K562 (cell line): ENCODE results near the gene IARS1. TPM values are rescaled to one million over a fixed set of nuclear protein-coding genes. Genes with fewer than 3 reads are reported as not detected.

ENCODE experiments used
- ATAC-seq: fragments of 200-7000 bp; cut with Tn5 transposase; 3 replicates; pipeline ENCODE4 v1.9.1; 2020; ENCODE audit warnings: moderate library complexity
- BruUV-seq: library from RNA; stranded (reverse); fragments of 400-500 nt; replicated peaks from 2 replicates; lab custom pipeline; 2021; lab: Mats Ljungman, UMichigan
- CTCF ChIA-PET: fragments of 300-600 bp; formaldehyde crosslinking; extraction: SDS; loops from one replicate; lab custom pipeline; 2021; ENCODE audit warnings: low intra/inter-chr PET ratio; lab: Yijun Ruan, JAX
- POLR2A ChIA-PET: fragments of 300-600, 350-650 bp; sonication (Branson Sonifier 250); formaldehyde crosslinking; extraction: SDS; loops from one replicate; lab custom pipeline; 2021; ENCODE audit warnings: antibody characterized with exemption, inconsistent platforms; lab: Yijun Ruan, JAX
- DNase-seq, 4 experiments: peaks; one replicate each; pipeline versions ENCODE4 v3.0.0 to v3.0.0-alpha.2; 2011 to 2018; ENCODE audit warnings: low spot score in 3 of 4, mixed read lengths in 3 of 4; ENCODE audit errors: extremely low read depth in 1 of 4
- FAIRE-seq: peaks from 2 replicates; lab custom pipeline; 2011; peaks lifted over from hg19 to GRCh38; lab: Jason Lieb, UNC
- H2AFZ ChIP-seq: 2 replicates; pipeline ENCODE4 v1.6.0; 2011; ENCODE audit warnings: low read depth, low read length, control low read depth, inconsistent platforms
- H3K27ac ChIP-seq: fragments of 200-600 bp; 3 replicates; pipeline ENCODE4 v1.8.0; 2011; ENCODE audit warnings: low read depth, mild to moderate bottlenecking, control low read depth, inconsistent platforms, low read length, moderate library complexity, mixed read lengths; ENCODE audit errors: extremely low read depth
- H3K27me3 ChIP-seq, 2 experiments: fragments of 300-600 bp in 1 of 2; 2 replicates in 1 of 2; 3 replicates in 1 of 2; pipeline versions ENCODE4 v1.6.0 to v1.8.0; 2011; ENCODE audit warnings: inconsistent platforms in 2 of 2, low read length in 2 of 2, mild to moderate bottlenecking in 1 of 2, mixed read lengths in 1 of 2, moderate library complexity in 1 of 2; ENCODE audit not compliant: control insufficient read depth in 2 of 2, insufficient read depth in 2 of 2
- H3K36me3 ChIP-seq: fragments of 300-600 bp; 3 replicates; pipeline ENCODE4 v1.8.0; 2011; ENCODE audit warnings: mild to moderate bottlenecking, low read length, inconsistent platforms; ENCODE audit not compliant: control insufficient read depth, insufficient read depth
- H3K4me1 ChIP-seq, 2 experiments: fragments of 200-600 bp in 1 of 2; replicated peaks in 1 of 2; 2 replicates in 1 of 2; 3 replicates in 1 of 2; pipeline versions ENCODE4 v1.5.1 to v1.8.0; 2011; ENCODE audit warnings: inconsistent platforms in 2 of 2, low read length in 2 of 2, mild to moderate bottlenecking in 1 of 2, mixed read lengths in 1 of 2, moderate library complexity in 1 of 2; ENCODE audit not compliant: control insufficient read depth in 2 of 2, insufficient read depth in 2 of 2
- H3K4me2 ChIP-seq: 2 replicates; pipeline ENCODE4 v1.6.1; 2011; ENCODE audit warnings: low read length, control low read depth, inconsistent platforms, mixed read lengths; ENCODE audit not compliant: insufficient read depth
- H3K4me3 ChIP-seq: fragments of 200-600 bp; sonication (generic), shearing (Covaris generic); 2 replicates; pipeline ENCODE4 v1.5.1; 2016; ENCODE audit warnings: control low read depth, inconsistent platforms
- H3K79me2 ChIP-seq: fragments of 200-600 bp; 3 replicates; pipeline ENCODE4 v1.8.0; 2011; ENCODE audit warnings: low read length, inconsistent platforms; ENCODE audit not compliant: control insufficient read depth, insufficient read depth
- H3K9ac ChIP-seq, 2 experiments: 2 replicates each; pipeline versions ENCODE4 v1.6.0 to v1.6.1; 2011; ENCODE audit warnings: low read depth in 2 of 2, low read length in 2 of 2, control low read depth in 1 of 2, inconsistent platforms in 1 of 2, mild to moderate bottlenecking in 1 of 2, mixed read lengths in 1 of 2; ENCODE audit not compliant: insufficient read depth in 1 of 2
- H3K9me1 ChIP-seq: one replicate; pipeline ENCODE4 v1.6.0; 2011; ENCODE audit warnings: inconsistent platforms, mild to moderate bottlenecking, low read length, moderate library complexity; ENCODE audit not compliant: control insufficient read depth, insufficient read depth
- H3K9me3 ChIP-seq: replicated peaks from 2 replicates; pipeline ENCODE4 v1.5.1; 2011; ENCODE audit warnings: low read depth, low read length, inconsistent platforms; ENCODE audit not compliant: control insufficient read depth, insufficient read depth
- H4K20me1 ChIP-seq: replicated peaks from 2 replicates; pipeline ENCODE4 v1.6.1; 2011; ENCODE audit warnings: low read length, inconsistent platforms, mixed read lengths; ENCODE audit not compliant: control insufficient read depth, insufficient read depth
- CBX8 ChIP-seq: fragments of 200-600 bp; sonication (generic); IDR thresholded peaks from 2 replicates; pipeline ENCODE4 v1.6.1; 2012; ENCODE audit warnings: borderline replicate concordance, mixed run types, low read depth, mild to moderate bottlenecking, moderate library complexity, mixed read lengths, low read length, control low read depth, inconsistent platforms; ENCODE audit not compliant: poor library complexity, severe bottlenecking; ENCODE audit errors: extremely low read depth
- CEBPB ChIP-seq: fragments of 450-650 bp; IDR thresholded peaks from 2 replicates; pipeline ENCODE4 v1.6.1; 2016; ENCODE audit warnings: missing genetic modification characterization, missing compliant biosample characterization
- CEBPG ChIP-seq, 3 experiments: fragments of 200-800 bp in 1 of 3; sonication (Bioruptor generic) in 1 of 3; sonication (generic) in 1 of 3; formaldehyde crosslinking in 1 of 3; IDR thresholded peaks in 2 of 3; conservative IDR thresholded peaks in 1 of 3; 2 replicates each; pipeline versions ENCODE4 v1.6.1 to v1.8.0; 2016 to 2022; ENCODE audit warnings: missing compliant biosample characterization in 2 of 3, missing genetic modification characterization in 2 of 3, mild to moderate bottlenecking in 1 of 3, missing genetic modification reagents in 1 of 3
- FUS ChIP-seq: fragments of 200-400 bp; formaldehyde crosslinking; optimal IDR thresholded peaks from 2 replicates; pipeline ENCODE3; 2017; ENCODE audit warnings: low read depth, low read length
- HDAC1 ChIP-seq, 2 experiments: fragments of 450-650 bp; IDR thresholded peaks; 2 replicates each; pipeline ENCODE4 v1.6.1; 2016 to 2017; ENCODE audit warnings: inconsistent platforms in 1 of 2, mild to moderate bottlenecking in 1 of 2, moderate library complexity in 1 of 2
- NONO ChIP-seq, 2 experiments: fragments of 200-400 bp in 1 of 2; fragments of 450-650 bp in 1 of 2; formaldehyde crosslinking in 1 of 2; IDR thresholded peaks; 2 replicates each; pipeline ENCODE4 v1.6.1; 2017; ENCODE audit warnings: low read depth in 2 of 2, mild to moderate bottlenecking in 2 of 2, moderate library complexity in 2 of 2, low read length in 1 of 2
- SMARCE1 ChIP-seq: fragments of 450-650 bp; IDR thresholded peaks from 2 replicates; pipeline ENCODE4 v1.7.1; 2016; ENCODE audit warnings: mild to moderate bottlenecking
- SREBF2 ChIP-seq: sonication (generic); formaldehyde crosslinking; IDR thresholded peaks from 2 replicates; pipeline ENCODE4 v1.4.0; 2020; ENCODE audit warnings: mild to moderate bottlenecking, missing genetic modification reagents
- ZNF146 ChIP-seq: IDR thresholded peaks from one replicate; pipeline ENCODE4 v1.6.1; 2018; ENCODE audit warnings: missing compliant biosample characterization; ENCODE audit not compliant: unreplicated experiment
- WGBS: fragments of 100-300 bp; shearing (Covaris generic); methylation state at CpG from one replicate; pipeline ENCODE4 v1.1.6; 2016; ENCODE audit warnings: low coverage, mixed read lengths; ENCODE audit not compliant: insufficient coverage; ENCODE audit errors: missing lambda C conversion rate; 5-methylcytosine and 5-hydroxymethylcytosine counted together
- in situ Hi-C: fragments of 300-500 bp; cut with MboI; formaldehyde crosslinking; loops from 4 replicates; pipeline ENCODE4 v1.15.0; 2018; ENCODE audit warnings: inconsistent platforms, mixed read lengths
- intact Hi-C: fragments of 100-400 bp; cut with micrococcal nuclease; formaldehyde crosslinking; loops from 2 replicates; pipeline ENCODE4 v1.14.2; 2022
- polyA plus RNA-seq, 8 experiments: library from polyadenylated mRNA; depleted of rRNA in 4 of 8; stranded (reverse) in 5 of 8; unstranded in 3 of 8; fragments of >200 nt; fragmentation: Nextera tagmentation in 2 of 8; fragmentation: Illumina TruSeq in 1 of 8; extraction: Ambion mirVana in 2 of 8; extraction: Trizol in 1 of 8; gene quantifications; 2 replicates each; pipeline versions ENCODE4 v1.2.1 to v1.2.3, GENCODE V29; 2011 to 2014; ENCODE audit warnings: inconsistent platforms in 1 of 8, missing spikeins in 1 of 8
- total RNA-seq, 7 experiments: library from RNA; depleted of rRNA in 6 of 7; stranded (reverse); fragments of >200 nt in 6 of 7; fragmentation: Illumina TruSeq in 2 of 7; extraction: Trizol in 2 of 7; gene quantifications; 2 replicates each; pipeline versions ENCODE4 v1.2.1 to v1.2.3, GENCODE V29; 2011 to 2021; ENCODE audit warnings: low replicate concordance in 1 of 7
- TF ChIP-seq, protein P1 (sequence below): fragments of 450-650 bp; formaldehyde crosslinking; IDR thresholded peaks from 2 replicates; pipeline ENCODE4 v1.4.0; 2020; ENCODE audit warnings: mild to moderate bottlenecking, mixed read lengths
- TF ChIP-seq, protein P2 (sequence below): sonication (generic); formaldehyde crosslinking; IDR thresholded peaks from 2 replicates; pipeline ENCODE4 v1.8.1; 2023; ENCODE audit warnings: mild to moderate bottlenecking, missing genetic modification reagents

The IARS1 gene
- total and polyA plus RNA-seq, 9 of the 15 experiments (the other 6 are each of a cell fraction or from before 2014, with no cell fraction given) = 119 to 371 (median 234) TPM

DNA sequence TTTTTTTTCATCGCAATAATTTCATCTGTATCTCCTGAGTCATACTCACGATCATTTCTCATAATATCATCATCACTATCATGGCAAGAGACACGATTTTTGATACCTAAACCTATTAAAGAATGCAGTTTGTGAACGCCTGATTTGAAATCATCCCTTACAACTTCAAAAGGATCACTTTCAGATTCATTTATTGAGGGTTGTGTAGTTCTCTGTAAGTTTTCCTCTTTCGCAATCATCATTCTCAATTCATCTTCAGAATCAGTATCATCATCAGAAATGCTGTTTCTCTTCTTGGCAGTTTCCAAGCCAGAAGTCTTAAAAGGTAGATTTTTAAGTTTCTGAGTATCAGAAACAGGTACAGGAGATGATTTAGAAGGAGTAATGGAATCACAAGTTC is 22.0 kb upstream of the IARS1 start:
- WGBS = 93% methylated on average over 5 of the region's 5 CpGs
- Histone ChIP-seq H3K9me3 (no peaks in the 10 kb centered on the region), H3K36me3 (peaks cover 92% of the 10 kb centered on the region), H3K27ac (no peak overlapping the region), H3K4me1 (peaks cover 0 to 10% of the 10 kb centered on the region in 2 experiments; a peak in 3 of 5 replicates), H3K9me1 (no peaks in the 10 kb centered on the region), H3K4me2 (no peak overlapping the region), H4K20me1 (no peaks in the 10 kb centered on the region; the same call in 1 of the 2 replicates), H3K9ac (no peak overlapping the region), H2AFZ (no peak overlapping the region), H3K4me3 (no peak overlapping the region), H3K79me2 (peaks cover 33% of the 10 kb centered on the region), H3K27me3 (no peaks in the 10 kb centered on the region)
- intact Hi-C loops (no loop called here), in situ Hi-C loops (no loop called here)
- no peak for ATAC-seq
- no TSS peak for BruUV-seq
- CTCF ChIA-PET = no interaction called here
- POLR2A ChIA-PET = no interaction called here
- FAIRE-seq = no peak
- TF ChIP-seq ZNF146 (CRISPR knock-in tag) (no peak), CEBPB (peak; percentile 68), CEBPG (CRISPR knock-in tag; IDR thresholded peaks at IDR 0.05) (no peak), CEBPG (tag; conservative IDR thresholded peaks at IDR 0.05 in 1 of 2, IDR thresholded peaks at IDR 0.05 in 1 of 2) (peak; percentile 10 to 49; a peak in 2 of 4 replicates)
- DNase-seq = no peak

DNA sequence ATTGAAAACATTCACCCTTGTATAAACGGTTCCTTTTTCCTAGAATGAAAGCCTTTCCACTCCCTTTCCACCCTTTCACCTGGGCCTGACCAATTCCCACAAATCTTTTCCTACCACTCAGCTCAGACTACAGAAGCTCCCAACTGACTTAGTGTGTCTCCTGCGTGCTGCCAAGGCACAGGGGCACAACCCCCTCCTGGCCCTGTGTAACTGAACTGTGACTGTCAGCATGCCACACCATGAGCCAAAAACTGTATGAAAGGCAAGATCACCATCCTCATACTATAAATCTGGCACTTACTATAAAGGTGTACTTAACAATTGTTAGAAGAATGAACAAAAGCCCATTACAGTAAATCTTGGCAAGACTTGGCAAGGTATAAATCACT is 20.1 kb upstream of the IARS1 start:
- DNase-seq = no peak
- H3K4me2 ChIP-seq = no peak overlapping the region
- TF ChIP-seq SMARCE1 (no peak), CBX8 (no peak), FUS (no peak), SREBF2 (CRISPR knock-in tag) (no peak), NONO (IDR thresholded peaks at IDR 0.05; ENCODE audit: low read depth in 2 of 2, low read length in 1 of 2) (no peak), HDAC1 (IDR thresholded peaks at IDR 0.05) (no peak)
- TF ChIP-seq, protein P1, sequence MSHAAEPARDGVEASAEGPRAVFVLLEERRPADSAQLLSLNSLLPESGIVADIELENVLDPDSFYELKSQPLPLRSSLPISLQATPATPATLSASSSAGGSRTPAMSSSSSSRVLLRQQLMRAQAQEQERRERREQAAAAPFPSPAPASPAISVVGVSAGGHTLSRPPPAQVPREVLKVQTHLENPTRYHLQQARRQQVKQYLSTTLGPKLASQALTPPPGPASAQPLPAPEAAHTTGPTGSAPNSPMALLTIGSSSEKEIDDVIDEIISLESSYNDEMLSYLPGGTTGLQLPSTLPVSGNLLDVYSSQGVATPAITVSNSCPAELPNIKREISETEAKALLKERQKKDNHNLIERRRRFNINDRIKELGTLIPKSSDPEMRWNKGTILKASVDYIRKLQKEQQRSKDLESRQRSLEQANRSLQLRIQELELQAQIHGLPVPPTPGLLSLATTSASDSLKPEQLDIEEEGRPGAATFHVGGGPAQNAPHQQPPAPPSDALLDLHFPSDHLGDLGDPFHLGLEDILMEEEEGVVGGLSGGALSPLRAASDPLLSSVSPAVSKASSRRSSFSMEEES = no peak
- TF ChIP-seq, protein P2, sequence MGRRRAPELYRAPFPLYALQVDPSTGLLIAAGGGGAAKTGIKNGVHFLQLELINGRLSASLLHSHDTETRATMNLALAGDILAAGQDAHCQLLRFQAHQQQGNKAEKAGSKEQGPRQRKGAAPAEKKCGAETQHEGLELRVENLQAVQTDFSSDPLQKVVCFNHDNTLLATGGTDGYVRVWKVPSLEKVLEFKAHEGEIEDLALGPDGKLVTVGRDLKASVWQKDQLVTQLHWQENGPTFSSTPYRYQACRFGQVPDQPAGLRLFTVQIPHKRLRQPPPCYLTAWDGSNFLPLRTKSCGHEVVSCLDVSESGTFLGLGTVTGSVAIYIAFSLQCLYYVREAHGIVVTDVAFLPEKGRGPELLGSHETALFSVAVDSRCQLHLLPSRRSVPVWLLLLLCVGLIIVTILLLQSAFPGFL (CRISPR knock-in tag) = no peak

More for the DNA sequence above, 20.1 kb upstream of the IARS1 start:
- no TSS peak for BruUV-seq
- FAIRE-seq (no peak), ATAC-seq (no peak; the same call in 1 of the 3 replicates)
- H3K4me3 ChIP-seq = no peak overlapping the region
- H3K36me3 ChIP-seq = peaks cover 92% of the 10 kb centered on the region
- H4K20me1 ChIP-seq = no peaks in the 10 kb centered on the region; the same call in 1 of the 2 replicates
- peaks cover 0 to 10% of the 10 kb centered on the region in 2 experiments; a peak in 3 of 5 replicates for H3K4me1 ChIP-seq
- POLR2A ChIA-PET = interaction anchor here (0.9 to 1.4 kb wide), 4 partner anchors 9 to 17 kb away, joined by 3 to 7 read pairs (median 4); partner anchors contain the start of genes CENPP and NOL8
- 51% methylated on average over 2 of the region's 2 CpGs for WGBS
- in situ Hi-C loops = no loop called here
- peak overlapping the region in 1 of 2 experiments; percentile 40; a peak in 1 of 4 replicates for H3K9ac ChIP-seq
- CTCF ChIA-PET = no interaction called here
- intact Hi-C loops = no loop called here
- H3K27me3 ChIP-seq = no peaks in the 10 kb centered on the region
- H2AFZ ChIP-seq = no peak overlapping the region
- no peaks in the 10 kb centered on the region for H3K9me1 ChIP-seq
- H3K9me3 ChIP-seq = no peaks in the 10 kb centered on the region
- no peak overlapping the region for H3K27ac ChIP-seq
- peaks cover 37% of the 10 kb centered on the region for H3K79me2 ChIP-seq
